ENCODE data around the gene GNS.
"Not testable (repeated sequence)": the region's sequence is repeated elsewhere in the genome, so short reads cannot be mapped to it uniquely, and the experiment has no call there.

The GNS gene

GRCh38 chr12:64694130-64695040 is 64.8 kb downstream of the GNS start:
- no peak for DNase-seq

- no peak for DNase-seq
These were observed 67.2 kb downstream of the GNS start for GRCh38 chr12:64691795-64692583.

- no peak for DNase-seq
These were observed 67.9 kb downstream of the GNS start for GRCh38 chr12:64691227-64691794.

GRCh38 chr12:64690236-64690635 is 69.0 kb downstream of the GNS start:
- DNase-seq: not testable (repeated sequence)

GRCh38 chr12:64688715-64689114 is 70.5 kb downstream of the GNS start:
- DNase-seq: no peak

GRCh38 chr12:64688219-64688618 is 71.0 kb downstream of the GNS start:
- DNase-seq: peak; percentile 50

GRCh38 chr12:64687816-64688215 is 71.4 kb downstream of the GNS start:
- no peak for DNase-seq

- no peak for DNase-seq
These were observed 73.6 kb downstream of the GNS start for GRCh38 chr12:64685605-64686004.

GRCh38 chr12:64685050-64685449 is 74.2 kb downstream of the GNS start:
- peak; percentile 52 for DNase-seq

- DNase-seq: no peak
These were observed 75.2 kb downstream of the GNS start for GRCh38 chr12:64683816-64684543.

GRCh38 chr12:64682572-64683277 is 76.5 kb downstream of the GNS start:
- DNase-seq: no peak

GRCh38 chr12:64681200-64682052 is 77.8 kb downstream of the GNS start:
- peak; percentile 45 for DNase-seq

- DNase-seq: no peak
These were observed 79.0 kb downstream of the GNS start for GRCh38 chr12:64680235-64680634.

- peak; percentile 78 for DNase-seq
These were observed 79.7 kb downstream of the GNS start for GRCh38 chr12:64679487-64680001.

GRCh38 chr12:64678835-64679234 is 80.4 kb downstream of the GNS start:
- peak; percentile 51 for DNase-seq

GRCh38 chr12:64678248-64678647 is 81.0 kb downstream of the GNS start:
- no peak for DNase-seq

- peak; percentile 53 for DNase-seq
These were observed 83.4 kb downstream of the GNS start for GRCh38 chr12:64675795-64676194.

- peak; percentile 84 for DNase-seq
These were observed 84.8 kb downstream of the GNS start for GRCh38 chr12:64674367-64674922.

GRCh38 chr12:64673490-64674169 is 85.6 kb downstream of the GNS start:
- no peak for DNase-seq

GRCh38 chr12:64672925-64673409 is 86.2 kb downstream of the GNS start:
- peak; percentile 68 for DNase-seq
